ENCODE measurements around the gene TMEM89. TPM values are rescaled to one million over a fixed set of nuclear protein-coding genes. Genes with fewer than 3 reads are reported as not detected.

The TMEM89 gene
- polyA plus RNA-seq, 4 donors: not detected

DNA sequence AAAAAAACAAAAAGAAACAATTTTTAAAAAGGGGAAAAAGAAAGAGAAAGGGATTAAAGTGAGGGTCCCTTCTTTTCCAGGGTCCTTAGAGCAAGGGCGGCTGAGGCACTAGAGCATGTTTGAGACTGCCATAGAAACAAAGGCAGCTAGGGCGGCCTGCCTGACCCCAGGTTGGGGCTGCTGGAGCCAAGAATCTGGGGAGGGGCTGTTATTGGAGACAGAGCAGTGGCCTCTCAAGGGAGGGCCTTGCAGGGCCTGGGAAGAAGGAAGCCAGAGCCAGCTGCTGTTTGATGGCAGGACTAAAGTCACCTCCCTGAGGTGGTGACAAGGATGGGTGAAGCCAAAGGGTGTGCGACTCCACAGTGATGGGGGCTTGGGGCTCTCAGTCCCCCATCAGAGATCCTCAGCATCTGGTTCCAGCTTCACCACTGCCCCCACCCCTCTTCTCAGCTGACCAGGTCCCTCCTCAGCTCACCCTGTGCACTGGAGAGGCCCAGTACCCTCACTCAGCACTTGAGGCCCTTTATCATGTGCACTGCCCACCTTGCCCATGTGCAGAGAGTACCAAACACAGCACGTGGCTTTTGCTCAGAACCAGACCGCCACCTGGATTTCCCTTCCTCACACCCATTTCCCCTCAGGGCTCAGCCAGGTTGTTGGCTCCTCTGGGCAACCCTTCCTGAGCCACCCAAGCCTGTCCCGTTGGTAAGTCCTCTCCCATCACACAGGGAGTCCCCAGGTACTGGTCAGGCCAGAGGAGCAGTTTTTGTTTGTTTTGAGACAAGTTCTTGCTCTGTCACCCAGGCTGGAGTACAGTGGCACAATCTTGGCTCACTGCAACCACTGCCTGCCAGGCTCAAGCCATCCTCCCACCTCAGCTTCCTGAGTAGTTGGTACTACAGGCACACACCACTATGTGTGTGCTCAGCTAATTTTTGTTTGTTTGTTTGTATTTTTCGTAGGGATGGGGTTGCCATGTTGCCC, 1.7 kb downstream of the TMEM89 start:
- DNase-seq (ENCODE audit: low read depth in 4 of 4, low spot score in 3 of 4): no peak

DNA sequence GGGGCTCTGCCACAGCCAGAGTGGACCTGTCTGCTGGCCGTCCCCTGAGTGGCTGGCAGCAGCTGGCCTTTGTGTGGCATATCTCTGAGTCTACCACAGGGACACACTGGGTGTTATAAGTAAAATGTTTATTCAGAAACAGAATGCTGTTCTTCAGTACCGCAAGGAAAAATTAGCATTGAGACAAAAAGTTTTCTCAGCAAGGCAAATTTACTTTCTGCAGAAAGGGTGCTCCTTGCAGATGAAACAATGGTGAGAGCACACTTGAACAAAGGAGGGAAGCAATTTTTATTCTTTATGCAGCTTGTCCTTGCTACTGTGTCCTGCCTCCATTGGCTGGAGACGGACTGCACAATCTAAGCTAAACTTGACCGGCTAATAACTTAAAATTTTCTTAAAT, 4.0 kb downstream of the TMEM89 start:
- DNase-seq (ENCODE audit: low read depth in 4 of 4, low spot score in 3 of 4): no peak

DNA sequence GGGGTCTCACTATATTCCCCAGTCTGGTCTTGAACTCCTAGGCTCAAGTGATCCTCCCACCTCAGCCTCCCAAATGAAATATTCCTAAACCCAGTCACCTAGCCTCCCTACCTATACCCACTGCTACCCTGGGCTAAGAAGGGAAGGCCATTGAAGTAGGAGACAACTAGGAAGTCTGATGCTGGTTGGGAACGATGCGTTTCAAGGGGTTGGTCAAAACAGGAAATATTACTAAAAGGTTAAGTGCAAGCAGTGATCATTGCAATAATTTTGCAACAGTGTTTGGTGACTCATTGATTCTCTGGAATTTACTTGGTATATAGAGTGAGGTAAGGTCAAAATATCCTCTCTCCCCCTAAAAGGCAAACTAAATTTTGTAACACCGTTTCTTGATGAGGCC, 7.5 kb downstream of the TMEM89 start:
- DNase-seq (ENCODE audit: low read depth in 4 of 4, low spot score in 3 of 4): no peak

DNA sequence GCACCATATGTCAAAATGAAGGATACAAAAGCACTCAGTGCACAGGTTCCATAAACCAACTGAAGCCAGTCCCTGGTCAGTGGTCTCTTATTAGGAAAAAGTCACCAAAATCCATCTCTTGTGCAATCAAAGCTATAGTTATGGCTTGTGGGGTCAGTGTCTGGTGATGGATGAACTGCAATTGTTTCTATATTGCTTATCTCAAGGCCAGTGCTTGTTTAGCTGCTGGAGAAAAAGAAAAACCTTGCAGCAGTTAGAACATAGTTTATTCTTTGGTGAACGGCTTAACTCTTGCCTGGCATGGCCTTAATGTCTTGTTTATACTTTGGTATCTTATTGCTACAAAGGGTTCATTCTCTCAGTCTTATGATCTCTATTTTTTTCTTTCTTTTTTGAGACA, 9.3 kb downstream of the TMEM89 start:
- DNase-seq (ENCODE audit: low read depth in 4 of 4, low spot score in 3 of 4): no peak

DNA sequence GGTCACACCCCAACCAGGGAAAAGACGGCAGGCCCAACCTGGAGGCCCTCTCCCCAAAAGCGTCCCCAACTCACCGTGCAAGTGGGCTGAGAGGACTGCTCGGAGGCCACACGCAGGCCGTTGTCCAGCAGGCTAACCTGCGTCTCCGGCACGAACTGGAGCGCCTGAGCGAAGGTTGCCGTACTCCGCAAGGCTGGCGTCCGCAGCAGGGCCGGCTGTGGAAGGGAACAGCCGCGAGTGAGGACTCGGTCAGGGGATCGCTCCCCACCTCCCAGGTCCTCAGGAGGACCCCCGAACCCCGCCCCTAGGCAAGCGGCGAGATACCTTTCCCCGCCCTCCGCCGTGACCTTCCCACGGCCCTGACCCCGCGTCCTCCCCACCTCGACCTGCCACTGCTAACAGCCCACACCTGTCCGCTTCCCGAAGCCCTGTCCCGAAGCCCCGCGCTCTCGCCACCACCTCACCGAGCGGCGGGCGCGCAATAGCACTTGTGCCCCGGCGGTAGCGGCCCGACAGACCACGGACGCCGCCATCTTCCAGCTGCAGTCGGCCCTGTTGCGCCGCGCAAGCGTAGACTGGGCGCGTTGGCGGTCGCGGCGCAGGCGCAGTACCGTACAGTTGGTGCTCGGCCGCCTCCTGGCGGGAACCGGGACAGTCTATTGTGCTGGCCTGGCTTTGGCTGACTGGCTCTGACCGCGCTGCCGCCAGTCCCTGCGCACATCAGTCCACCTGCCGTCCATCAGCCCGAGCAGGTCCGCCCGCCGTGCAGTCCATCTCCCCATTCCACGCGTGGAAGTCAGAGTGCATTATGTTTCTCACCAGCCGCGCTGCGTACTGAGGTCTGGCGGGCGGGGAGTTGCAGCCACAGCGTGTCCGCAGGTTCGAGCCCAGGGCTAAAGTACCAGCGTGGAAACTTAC, 12.2 kb downstream of the TMEM89 start, which contains the start of gene UQCRC1:
UQCRC1 (minus strand) TSS at position 559 of the 918 bp plus-strand sequence; CDS start at position 533, 26 bp downstream.
- DNase-seq (ENCODE audit: low read depth in 4 of 4, low spot score in 3 of 4): peak; percentile 77 to 87 (median 86)

DNA sequence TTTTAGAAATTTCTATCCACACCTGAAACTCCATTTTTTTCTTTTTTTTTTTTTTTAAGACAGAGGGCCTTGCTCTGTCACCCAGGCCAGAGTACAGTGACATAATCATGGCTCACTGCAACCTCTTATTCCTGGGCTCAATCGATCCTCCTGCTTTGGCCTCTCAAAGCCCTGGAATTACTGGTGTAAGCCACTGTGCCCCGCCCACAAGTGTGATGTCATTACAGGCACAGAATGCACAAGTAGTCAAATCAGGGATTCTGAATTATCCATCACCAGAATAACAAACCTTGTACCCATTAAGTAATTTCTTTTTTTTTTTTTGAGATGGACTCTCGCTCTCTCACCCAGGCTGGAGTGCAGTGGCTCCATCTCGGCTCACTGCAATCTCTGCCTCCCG, 14.1 kb downstream of the TMEM89 start:
- no peak for DNase-seq (ENCODE audit: low read depth in 4 of 4, low spot score in 3 of 4)

DNA sequence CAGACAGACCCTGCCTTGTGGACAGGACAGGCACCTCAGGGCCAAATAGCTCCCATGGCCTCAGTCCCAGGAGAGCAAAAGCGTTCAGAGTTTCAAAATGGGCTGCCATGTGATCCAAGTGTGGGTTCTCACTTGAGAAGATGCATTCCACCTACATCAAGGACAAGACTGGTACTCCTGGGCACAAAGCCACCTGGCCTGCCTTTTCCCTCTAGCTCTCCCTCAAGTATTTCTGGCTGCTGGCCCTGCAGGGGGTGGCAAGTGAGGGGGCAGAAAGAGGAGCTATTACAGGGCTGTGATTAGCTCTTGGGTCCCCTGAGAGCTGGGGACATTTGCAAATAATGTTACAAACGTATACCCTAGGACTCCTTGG, 20.0 kb downstream of the TMEM89 start:
- DNase-seq (ENCODE audit: low read depth in 4 of 4, low spot score in 3 of 4): no peak

DNA sequence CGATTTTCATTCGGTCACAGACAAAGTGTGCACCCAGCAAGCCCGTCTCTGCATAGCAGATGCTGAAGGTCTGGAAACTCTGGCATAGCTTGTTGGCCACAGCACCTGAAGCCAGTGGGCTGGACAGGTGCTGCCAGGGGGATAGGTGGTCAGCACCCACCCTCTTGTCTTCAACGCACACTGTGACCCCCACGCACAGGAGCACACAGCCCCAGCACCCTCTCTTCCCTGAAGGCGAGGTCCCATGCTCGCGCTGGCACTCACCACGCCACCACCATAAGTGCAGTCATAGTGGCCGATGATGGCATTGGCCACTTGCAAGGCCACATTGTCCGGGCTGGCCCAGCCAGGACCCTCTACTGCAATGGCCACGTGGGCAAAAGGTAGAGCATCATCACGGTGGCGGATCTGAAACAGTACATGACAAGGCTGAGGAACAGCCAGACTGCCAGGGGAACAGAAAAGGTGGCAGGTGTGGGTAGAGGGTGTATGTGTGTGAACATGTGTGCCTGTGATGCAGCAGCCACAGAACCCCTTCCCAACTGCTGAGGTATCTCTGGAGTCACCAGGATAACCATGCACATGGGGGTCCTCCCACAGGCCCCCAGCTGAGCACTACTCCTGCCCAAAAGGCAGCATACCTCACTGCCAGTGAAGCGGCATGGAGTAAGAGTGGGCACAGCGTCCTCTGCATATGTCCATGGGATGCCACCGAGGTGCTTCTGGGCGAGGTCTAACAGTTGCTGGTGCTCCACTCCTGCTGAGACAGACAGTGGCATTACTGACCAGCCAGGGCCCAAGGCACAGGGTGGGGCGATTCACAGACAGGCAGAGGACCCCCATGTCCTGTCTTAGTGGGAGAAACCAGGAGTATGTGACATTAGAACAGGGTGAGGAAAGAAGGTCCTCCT, 20.6 kb downstream of the TMEM89 start:
- DNase-seq (ENCODE audit: low read depth in 4 of 4, low spot score in 3 of 4): no peak

DNA sequence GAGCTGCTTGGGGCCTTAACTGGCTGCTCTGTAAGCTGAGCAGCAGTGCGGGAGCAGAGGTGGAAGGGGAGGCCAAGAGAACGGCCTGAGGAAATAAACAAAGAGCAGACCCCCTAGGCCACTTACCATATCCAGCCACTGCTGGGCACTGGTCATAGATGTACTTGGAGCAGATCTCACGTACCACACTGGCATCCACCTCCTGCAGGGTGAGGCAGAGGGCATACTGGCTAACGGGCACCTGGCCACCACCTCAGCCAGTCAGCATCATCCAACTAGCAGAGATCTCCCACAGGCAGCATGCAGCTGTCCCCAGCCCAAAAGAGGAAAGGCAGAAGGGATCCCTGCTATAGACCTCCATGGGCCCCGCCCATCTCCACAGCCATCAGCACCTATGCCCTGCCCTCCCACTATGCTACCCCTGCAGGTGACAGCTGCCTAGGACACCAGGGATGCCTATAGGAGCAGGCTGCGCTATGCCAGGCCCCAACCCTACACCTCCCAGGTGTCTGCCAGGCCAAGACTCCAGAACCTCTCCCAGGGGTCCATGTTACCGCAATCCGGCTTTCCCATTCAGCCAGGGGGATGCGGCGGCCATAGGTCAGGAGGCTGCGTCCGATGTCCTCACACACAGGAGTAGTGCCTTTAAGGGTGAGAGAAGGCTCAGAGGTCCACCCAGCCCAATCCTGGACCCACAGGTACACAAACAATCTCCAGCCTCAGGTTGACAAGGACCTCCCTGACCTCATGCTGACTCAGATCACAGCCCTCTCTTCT, 21.9 kb downstream of the TMEM89 start:
- DNase-seq (ENCODE audit: low read depth in 4 of 4, low spot score in 3 of 4): no peak

DNA sequence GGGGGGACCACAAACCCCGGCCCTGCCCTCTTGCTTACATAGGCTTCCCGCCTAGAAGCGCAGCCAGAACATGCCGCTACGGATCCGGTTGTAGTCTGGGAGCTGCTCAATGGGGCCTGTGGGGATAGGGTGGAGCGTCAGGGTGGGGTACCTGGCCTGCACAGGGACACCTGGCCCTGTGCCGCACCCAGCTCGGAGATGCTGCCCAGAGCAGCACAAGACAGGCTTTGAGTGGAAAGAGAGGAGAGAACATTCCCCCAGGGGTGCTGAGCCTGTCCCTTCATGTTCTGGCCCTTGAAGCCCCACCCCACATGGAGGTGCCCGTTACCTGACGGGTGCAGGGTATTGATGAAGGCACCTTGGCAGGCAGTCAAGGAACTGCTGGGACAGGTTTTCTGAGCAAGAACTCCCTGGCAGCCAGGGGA, 22.5 kb downstream of the TMEM89 start:
- DNase-seq (ENCODE audit: low read depth in 4 of 4, low spot score in 3 of 4): no peak

DNA sequence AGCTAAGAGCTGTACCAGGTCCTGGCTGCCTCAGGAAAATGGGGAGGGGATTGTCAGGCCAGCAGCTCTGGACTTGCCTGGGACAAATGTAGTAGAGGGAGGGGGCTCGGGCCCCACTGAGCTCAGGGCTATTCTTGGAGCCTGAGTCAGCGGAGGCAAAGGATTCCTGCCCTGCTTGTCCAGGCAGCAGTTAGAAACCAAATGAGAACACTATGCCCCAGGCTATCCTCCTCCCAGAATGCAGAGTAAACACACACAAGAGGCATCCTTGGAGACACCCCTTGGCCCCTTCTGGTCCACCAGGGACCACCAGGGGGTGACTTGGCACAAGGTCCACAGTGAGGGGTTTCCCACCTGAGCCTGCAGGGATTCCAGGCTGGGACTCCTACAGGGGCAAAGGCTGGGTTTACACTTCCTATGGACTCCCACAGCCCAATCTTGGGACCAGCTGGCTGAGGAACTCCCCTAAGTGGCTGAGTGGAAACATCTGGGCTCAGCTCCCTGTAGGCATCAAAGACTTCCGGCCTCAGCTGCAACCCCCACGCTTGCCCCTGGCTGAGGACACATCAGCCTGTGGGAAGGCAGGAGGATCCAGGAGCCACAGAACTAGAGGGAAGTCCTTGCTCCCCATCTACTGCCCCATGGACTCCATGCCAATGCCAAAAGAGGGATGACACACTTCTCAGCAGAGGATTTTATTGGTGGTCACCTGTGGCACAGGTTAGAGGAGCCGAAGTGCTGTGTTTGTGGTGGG, 23.1 kb downstream of the TMEM89 start:
- peak in 3 of 4 donors; percentile 60 to 78 (median 71) for DNase-seq (ENCODE audit: low read depth in 4 of 4, low spot score in 3 of 4)

DNA sequence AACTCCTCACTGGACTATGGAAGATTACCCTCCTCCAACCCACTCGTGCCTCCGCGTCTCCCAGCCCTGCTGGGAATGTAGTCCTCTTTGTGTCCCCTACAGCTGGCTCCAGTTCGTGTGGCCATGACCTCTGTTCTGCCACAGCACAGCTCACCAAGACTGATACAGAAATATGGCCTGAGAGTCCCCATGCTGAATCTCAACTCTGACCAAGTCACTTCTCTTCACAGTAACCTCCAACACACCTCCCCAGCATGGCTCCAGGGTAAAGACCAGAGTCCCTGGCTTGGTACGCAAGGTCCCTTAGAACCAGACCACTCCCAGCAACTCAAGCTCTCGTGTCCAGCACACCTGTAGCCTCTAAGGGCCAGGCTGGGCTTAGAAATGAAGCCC, 24.2 kb downstream of the TMEM89 start:
- DNase-seq (ENCODE audit: low read depth in 4 of 4, low spot score in 3 of 4): no peak

DNA sequence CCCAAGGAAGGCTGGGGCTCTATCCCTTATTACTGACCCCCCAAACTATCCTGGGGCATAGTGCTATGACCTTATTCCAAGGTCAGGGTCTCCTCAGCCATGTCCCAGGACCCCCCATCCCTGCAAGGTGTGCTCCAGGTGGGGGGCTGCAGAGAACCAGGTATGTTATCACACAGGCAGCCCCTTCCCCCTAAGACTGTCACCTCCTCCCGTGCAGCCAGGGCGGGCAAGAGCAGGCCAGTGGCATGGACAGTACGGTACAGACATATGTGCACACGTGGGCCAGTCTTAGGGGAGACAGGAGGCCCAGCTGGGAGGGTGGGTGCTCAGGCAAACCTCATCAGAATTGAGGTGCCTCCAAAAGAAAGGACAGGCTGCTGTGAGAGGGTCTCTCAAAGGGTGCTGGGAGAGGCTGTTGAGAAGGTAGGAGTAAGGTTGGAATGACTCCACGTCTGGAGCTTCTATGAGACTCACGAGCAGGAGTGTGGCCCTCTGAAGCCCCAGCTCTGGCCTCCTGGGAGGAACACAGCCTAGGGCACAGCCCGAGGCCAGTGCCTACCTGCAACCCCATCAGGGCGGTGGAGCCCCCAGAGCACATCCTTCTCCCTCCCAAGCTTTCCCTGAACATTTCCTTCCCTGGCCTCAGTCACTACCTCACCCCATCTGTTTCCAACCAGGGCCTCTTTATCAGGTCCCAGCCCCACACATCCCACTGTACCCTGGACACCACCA, 24.7 kb downstream of the TMEM89 start:
- no peak for DNase-seq (ENCODE audit: low read depth in 4 of 4, low spot score in 3 of 4)

DNA sequence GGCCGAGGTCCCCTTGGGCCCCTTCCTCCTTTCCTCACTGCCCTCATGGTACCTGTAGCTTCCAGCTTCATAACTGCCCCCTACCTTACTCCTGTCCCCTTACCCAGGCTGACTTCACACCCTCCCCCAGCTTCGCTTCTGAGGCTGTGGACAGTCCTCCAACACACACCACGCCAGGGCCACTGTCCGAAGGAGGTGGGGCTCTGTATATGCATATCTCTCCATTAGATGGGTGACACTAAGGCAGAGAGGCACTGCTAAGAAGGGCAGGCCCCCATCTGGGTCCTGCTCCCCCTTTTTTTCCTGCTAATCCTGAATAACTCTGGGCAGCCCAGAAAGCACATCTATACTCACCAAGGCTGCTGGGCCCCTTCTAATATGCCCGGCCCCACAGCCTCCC, 25.4 kb downstream of the TMEM89 start:
- DNase-seq (ENCODE audit: low read depth in 4 of 4, low spot score in 3 of 4): no peak

DNA sequence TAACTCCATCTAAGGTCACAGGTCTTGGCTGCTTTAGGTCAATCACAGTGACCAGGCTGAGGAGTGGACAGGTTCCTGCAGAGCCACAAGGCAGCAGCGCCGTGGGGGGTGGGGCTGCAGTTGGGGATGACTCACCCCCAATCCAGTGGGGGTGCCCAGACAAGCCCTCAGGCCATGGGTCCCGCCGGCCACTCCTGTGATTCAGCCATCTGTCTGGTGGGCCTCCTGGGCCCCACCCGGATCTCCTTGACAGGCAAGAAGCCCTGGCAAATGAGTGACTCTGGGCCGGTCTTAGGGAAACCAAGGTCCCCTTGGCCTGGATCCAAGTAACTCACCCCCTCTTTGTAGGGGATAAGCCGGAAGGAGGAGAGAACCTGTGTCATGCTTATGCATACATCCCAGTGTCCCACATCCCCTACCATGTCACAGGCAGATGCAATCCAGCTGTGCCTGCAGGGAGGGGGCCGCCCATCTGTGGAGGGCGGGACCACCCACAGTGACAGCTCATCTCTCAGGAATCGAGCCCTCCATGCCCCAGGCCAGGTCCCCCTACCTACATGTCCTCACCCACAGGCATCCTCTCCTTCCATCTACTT, 25.9 kb downstream of the TMEM89 start:
- DNase-seq (ENCODE audit: low read depth in 4 of 4, low spot score in 3 of 4): no peak

DNA sequence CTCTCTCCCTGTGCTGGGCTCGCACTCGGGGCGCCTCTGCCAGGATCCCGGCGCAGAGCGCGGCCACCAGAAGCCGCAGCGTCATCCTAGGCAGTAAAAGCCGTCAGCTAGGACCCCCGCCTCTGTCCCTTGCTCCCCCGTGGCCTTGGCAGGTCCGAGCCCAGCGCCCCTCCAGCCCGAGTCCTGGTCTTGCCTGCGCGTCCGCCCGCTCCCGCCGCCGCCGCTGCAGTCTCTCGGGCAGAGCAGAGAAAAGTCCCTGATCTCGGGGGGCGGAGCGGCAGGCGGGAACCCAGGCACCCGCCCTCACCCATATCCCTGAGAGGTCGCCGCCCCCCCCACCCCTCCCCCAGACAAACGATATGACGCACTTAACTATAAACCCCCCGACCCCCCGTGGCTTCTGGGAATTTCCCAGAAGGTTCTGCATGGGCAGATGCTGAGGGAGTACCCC, 26.5 kb downstream of the TMEM89 start, which contains the start of gene COL7A1:
COL7A1 (minus strand) TSS at position 255 of the 451 bp plus-strand sequence; CDS start at position 85, 170 bp downstream.
- no peak for DNase-seq (ENCODE audit: low read depth in 4 of 4, low spot score in 3 of 4)

DNA sequence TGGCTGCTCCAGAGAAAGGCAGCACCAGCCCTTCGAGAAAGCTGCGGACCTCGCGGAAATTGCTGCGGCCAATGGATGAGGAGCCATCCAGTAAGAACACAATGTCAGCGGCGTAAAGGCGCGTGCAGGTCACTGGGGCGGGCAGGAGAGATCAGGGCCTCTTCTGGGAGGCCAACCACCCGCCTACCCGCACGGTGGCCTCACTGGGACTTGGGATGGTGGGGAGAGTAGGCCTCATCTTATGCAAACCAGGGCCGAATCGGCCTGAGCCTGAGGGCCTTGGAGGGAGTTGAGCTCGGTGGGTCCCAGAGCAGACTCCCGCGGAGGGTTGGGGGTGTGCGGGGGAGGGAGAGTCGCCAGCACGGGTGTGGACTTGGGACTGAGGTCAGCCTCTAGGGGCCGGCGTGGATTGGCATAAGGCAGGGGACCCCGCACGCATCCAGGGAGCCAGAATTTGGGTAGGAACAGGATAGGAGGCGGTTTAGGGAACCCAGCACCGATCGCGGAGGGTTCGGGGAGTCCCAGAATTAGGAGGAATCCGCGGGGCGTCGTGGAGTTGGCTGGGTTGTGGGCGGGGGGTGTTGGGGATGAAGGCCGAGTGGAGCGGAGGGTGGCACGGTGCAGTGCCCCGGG, 27.0 kb downstream of the TMEM89 start:
- DNase-seq (ENCODE audit: low read depth in 4 of 4, low spot score in 3 of 4): no peak
